ENCODE data around the gene RFXANK. TPM values are rescaled to one million over a fixed set of nuclear protein-coding genes. Genes with fewer than 3 reads are reported as not detected.

Gene RFXANK
- polyA plus RNA-seq, 1 donor from 2014 or later = 40.0 TPM

DNA sequence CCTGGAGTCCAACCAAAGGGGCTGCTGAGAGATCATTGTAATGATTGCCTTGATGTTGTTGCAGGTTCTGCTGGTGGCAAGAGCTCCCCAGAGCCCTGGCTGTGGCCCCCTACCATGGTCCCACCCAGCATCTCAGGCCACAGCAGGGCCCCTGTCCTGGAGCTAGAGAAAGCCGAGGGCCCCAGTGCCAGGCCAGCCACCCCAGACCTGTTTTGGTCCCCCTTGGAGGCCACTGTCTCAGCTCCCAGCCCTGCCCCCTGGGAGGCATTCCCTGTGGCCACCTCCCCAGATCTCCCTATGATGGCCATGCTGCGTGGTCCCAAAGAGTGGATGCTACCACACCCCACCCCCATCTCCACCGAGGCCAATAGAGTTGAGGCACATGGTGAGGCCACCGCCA lies 35.2 kb downstream of the RFXANK start:
- Histone ChIP-seq H3K4me2 (ENCODE audit: low read length) (no peak overlapping the region), H3K9me2 (ENCODE audit: insufficient read depth, low read length) (no peaks in the 10 kb centered on the region), H3K79me2 (replicated peaks; ENCODE audit: insufficient read depth, low read length) (no peaks in the 10 kb centered on the region), H3F3A (ENCODE audit: insufficient read depth, low read length, poor library complexity, severe bottlenecking) (no peaks in the 10 kb centered on the region), H3K9ac (ENCODE audit: low read length) (no peak overlapping the region), H3K9me3 (ENCODE audit: low read length) (no peaks in the 10 kb centered on the region), H3K27ac (ENCODE audit: low read length) (no peak overlapping the region), H3K4me3 (ENCODE audit: low read length) (no peak overlapping the region), H3K36me3 (ENCODE audit: insufficient read depth, low read length) (peaks cover 7% of the 10 kb centered on the region), H3K27me3 (ENCODE audit: insufficient read depth, low read depth, low read length) (no peaks in the 10 kb centered on the region), H2AFZ (ENCODE audit: low read depth, low read length) (no peak overlapping the region), H4K20me1 (ENCODE audit: insufficient read depth) (no peaks in the 10 kb centered on the region)
- TF ChIP-seq TAF1 (IDR thresholded peaks at IDR 0.05; ENCODE audit: low read depth) (no peak), SMC3 (conservative IDR thresholded peaks at IDR 0.05; ENCODE audit: poor library complexity) (no peak), MXI1 (conservative IDR thresholded peaks at IDR 0.05; ENCODE audit: poor library complexity, severe bottlenecking) (no peak), EZH2 (IDR thresholded peaks at IDR 0.05; ENCODE audit: borderline replicate concordance, insufficient read depth, low read length, poor library complexity, severe bottlenecking) (no peak), EP300 (conservative IDR thresholded peaks at IDR 0.05; ENCODE audit: poor library complexity, severe bottlenecking) (no peak), POLR2AphosphoS5 (IDR thresholded peaks at IDR 0.05) (no peak), RAD21 (conservative IDR thresholded peaks at IDR 0.05) (no peak)
- TF ChIP-seq, protein P1, sequence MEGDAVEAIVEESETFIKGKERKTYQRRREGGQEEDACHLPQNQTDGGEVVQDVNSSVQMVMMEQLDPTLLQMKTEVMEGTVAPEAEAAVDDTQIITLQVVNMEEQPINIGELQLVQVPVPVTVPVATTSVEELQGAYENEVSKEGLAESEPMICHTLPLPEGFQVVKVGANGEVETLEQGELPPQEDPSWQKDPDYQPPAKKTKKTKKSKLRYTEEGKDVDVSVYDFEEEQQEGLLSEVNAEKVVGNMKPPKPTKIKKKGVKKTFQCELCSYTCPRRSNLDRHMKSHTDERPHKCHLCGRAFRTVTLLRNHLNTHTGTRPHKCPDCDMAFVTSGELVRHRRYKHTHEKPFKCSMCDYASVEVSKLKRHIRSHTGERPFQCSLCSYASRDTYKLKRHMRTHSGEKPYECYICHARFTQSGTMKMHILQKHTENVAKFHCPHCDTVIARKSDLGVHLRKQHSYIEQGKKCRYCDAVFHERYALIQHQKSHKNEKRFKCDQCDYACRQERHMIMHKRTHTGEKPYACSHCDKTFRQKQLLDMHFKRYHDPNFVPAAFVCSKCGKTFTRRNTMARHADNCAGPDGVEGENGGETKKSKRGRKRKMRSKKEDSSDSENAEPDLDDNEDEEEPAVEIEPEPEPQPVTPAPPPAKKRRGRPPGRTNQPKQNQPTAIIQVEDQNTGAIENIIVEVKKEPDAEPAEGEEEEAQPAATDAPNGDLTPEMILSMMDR (IDR thresholded peaks at IDR 0.05; ENCODE audit: poor library complexity, severe bottlenecking) = no peak
- TF ChIP-seq, protein P2, sequence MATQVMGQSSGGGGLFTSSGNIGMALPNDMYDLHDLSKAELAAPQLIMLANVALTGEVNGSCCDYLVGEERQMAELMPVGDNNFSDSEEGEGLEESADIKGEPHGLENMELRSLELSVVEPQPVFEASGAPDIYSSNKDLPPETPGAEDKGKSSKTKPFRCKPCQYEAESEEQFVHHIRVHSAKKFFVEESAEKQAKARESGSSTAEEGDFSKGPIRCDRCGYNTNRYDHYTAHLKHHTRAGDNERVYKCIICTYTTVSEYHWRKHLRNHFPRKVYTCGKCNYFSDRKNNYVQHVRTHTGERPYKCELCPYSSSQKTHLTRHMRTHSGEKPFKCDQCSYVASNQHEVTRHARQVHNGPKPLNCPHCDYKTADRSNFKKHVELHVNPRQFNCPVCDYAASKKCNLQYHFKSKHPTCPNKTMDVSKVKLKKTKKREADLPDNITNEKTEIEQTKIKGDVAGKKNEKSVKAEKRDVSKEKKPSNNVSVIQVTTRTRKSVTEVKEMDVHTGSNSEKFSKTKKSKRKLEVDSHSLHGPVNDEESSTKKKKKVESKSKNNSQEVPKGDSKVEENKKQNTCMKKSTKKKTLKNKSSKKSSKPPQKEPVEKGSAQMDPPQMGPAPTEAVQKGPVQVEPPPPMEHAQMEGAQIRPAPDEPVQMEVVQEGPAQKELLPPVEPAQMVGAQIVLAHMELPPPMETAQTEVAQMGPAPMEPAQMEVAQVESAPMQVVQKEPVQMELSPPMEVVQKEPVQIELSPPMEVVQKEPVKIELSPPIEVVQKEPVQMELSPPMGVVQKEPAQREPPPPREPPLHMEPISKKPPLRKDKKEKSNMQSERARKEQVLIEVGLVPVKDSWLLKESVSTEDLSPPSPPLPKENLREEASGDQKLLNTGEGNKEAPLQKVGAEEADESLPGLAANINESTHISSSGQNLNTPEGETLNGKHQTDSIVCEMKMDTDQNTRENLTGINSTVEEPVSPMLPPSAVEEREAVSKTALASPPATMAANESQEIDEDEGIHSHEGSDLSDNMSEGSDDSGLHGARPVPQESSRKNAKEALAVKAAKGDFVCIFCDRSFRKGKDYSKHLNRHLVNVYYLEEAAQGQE (IDR thresholded peaks at IDR 0.05; ENCODE audit: borderline replicate concordance) = no peak

DNA sequence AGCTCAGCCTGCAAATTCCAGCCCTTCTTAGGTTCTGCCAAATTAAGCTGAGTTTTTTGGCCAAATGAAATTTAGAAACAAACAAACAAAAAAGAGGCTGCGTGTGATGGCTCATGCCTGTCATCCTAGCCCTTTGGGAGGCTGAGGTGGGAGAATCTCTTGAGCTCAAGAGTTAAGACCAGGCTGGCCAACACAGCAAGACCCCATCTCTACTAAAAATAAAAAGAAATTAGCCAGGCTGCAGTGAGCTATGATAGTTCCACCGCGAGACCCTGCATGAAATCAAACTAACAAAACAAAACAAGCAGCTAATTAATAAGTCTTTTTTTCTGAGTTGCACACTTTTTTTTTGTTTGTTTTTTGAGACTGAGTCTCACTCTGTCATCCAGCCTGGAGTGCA lies 37.6 kb downstream of the RFXANK start:
- peaks cover 4% of the 10 kb centered on the region for H3K9me3 ChIP-seq (ENCODE audit: low read length)
- TF ChIP-seq MXI1 (conservative IDR thresholded peaks at IDR 0.05; ENCODE audit: poor library complexity, severe bottlenecking) (no peak), POLR2AphosphoS5 (IDR thresholded peaks at IDR 0.05) (no peak), RAD21 (conservative IDR thresholded peaks at IDR 0.05) (no peak), SMC3 (conservative IDR thresholded peaks at IDR 0.05; ENCODE audit: poor library complexity) (no peak), EP300 (conservative IDR thresholded peaks at IDR 0.05; ENCODE audit: poor library complexity, severe bottlenecking) (no peak), EZH2 (IDR thresholded peaks at IDR 0.05; ENCODE audit: borderline replicate concordance, insufficient read depth, low read length, poor library complexity, severe bottlenecking) (no peak), TAF1 (IDR thresholded peaks at IDR 0.05; ENCODE audit: low read depth) (no peak)
- TF ChIP-seq, protein P2 (IDR thresholded peaks at IDR 0.05; ENCODE audit: borderline replicate concordance) = no peak
- TF ChIP-seq, protein P1 (IDR thresholded peaks at IDR 0.05; ENCODE audit: poor library complexity, severe bottlenecking) = no peak
- H3K4me3 ChIP-seq (ENCODE audit: low read length) = no peak overlapping the region
- peaks cover 17% of the 10 kb centered on the region for H3K36me3 ChIP-seq (ENCODE audit: insufficient read depth, low read length)
- no peaks in the 10 kb centered on the region for H3K9me2 ChIP-seq (ENCODE audit: insufficient read depth, low read length)
- no peaks in the 10 kb centered on the region for H4K20me1 ChIP-seq (ENCODE audit: insufficient read depth)
- no peak overlapping the region for H3K9ac ChIP-seq (ENCODE audit: low read length)
- H3K27me3 ChIP-seq (ENCODE audit: insufficient read depth, low read depth, low read length) = no peaks in the 10 kb centered on the region
- H3K4me2 ChIP-seq (ENCODE audit: low read length) = no peak overlapping the region
- no peak overlapping the region for H2AFZ ChIP-seq (ENCODE audit: low read depth, low read length)
- no peak overlapping the region for H3K27ac ChIP-seq (ENCODE audit: low read length)
- H3K79me2 ChIP-seq (replicated peaks; ENCODE audit: insufficient read depth, low read length) = no peaks in the 10 kb centered on the region
- H3F3A ChIP-seq (ENCODE audit: insufficient read depth, low read length, poor library complexity, severe bottlenecking) = no peaks in the 10 kb centered on the region
